Liver (tissue), 3 donors: ENCODE data around the gene ABL1.

Experiments
- ATF3 ChIP-seq: IDR thresholded peaks from 2 replicates; pipeline ENCODE4 v1.6.1; 2016; ENCODE audit warnings: antibody characterized with exemption
- GABPA ChIP-seq, 2 donors: IDR thresholded peaks in 1 of 2; conservative IDR thresholded peaks in 1 of 2; 2 replicates each; pipeline ENCODE4 v1.6.1; 2016; ENCODE audit warnings: antibody characterized with exemption in 2 of 2, mild to moderate bottlenecking in 1 of 2, moderate library complexity in 1 of 2
- JUND ChIP-seq, 2 donors: IDR thresholded peaks; 2 replicates each; pipeline ENCODE4 v1.6.1; 2016; ENCODE audit warnings: antibody characterized with exemption in 2 of 2
- MAX ChIP-seq: IDR thresholded peaks from 2 replicates; pipeline ENCODE4 v1.6.1; 2016; ENCODE audit warnings: antibody characterized with exemption
- RAD21 ChIP-seq, 2 donors: IDR thresholded peaks; 2 replicates each; pipeline ENCODE4 v1.6.1; 2016; ENCODE audit warnings: antibody characterized with exemption in 2 of 2, mild to moderate bottlenecking in 2 of 2
- REST ChIP-seq: IDR thresholded peaks from 2 replicates; pipeline ENCODE4 v1.6.1; 2016; ENCODE audit warnings: antibody characterized with exemption, mild to moderate bottlenecking
- RXRA ChIP-seq, 2 donors: IDR thresholded peaks; 2 replicates each; pipeline ENCODE4 v1.6.1; 2017 to 2018; ENCODE audit warnings: antibody characterized with exemption in 2 of 2, mild to moderate bottlenecking in 1 of 2
- TAF1 ChIP-seq: conservative IDR thresholded peaks from 2 replicates; pipeline ENCODE4 v1.6.1; 2016; ENCODE audit warnings: antibody characterized with exemption, mild to moderate bottlenecking
- TF ChIP-seq, protein P1 (sequence below): fragments of 150-350 bp; IDR thresholded peaks from 2 replicates; pipeline ENCODE4 v1.5.1; 2017; ENCODE audit warnings: improper control_type of control experiment, low read depth, low read length; ENCODE audit not compliant: missing input control
- donor health status: healthy.
- donor health status: healthy.

DNA sequence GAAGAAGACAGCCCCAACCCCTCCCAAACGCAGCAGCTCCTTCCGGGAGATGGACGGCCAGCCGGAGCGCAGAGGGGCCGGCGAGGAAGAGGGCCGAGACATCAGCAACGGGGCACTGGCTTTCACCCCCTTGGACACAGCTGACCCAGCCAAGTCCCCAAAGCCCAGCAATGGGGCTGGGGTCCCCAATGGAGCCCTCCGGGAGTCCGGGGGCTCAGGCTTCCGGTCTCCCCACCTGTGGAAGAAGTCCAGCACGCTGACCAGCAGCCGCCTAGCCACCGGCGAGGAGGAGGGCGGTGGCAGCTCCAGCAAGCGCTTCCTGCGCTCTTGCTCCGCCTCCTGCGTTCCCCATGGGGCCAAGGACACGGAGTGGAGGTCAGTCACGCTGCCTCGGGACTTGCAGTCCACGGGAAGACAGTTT, 49.1 kb downstream of the ABL1 start:
- TF ChIP-seq ATF3 = no peak
- TF ChIP-seq, protein P1, sequence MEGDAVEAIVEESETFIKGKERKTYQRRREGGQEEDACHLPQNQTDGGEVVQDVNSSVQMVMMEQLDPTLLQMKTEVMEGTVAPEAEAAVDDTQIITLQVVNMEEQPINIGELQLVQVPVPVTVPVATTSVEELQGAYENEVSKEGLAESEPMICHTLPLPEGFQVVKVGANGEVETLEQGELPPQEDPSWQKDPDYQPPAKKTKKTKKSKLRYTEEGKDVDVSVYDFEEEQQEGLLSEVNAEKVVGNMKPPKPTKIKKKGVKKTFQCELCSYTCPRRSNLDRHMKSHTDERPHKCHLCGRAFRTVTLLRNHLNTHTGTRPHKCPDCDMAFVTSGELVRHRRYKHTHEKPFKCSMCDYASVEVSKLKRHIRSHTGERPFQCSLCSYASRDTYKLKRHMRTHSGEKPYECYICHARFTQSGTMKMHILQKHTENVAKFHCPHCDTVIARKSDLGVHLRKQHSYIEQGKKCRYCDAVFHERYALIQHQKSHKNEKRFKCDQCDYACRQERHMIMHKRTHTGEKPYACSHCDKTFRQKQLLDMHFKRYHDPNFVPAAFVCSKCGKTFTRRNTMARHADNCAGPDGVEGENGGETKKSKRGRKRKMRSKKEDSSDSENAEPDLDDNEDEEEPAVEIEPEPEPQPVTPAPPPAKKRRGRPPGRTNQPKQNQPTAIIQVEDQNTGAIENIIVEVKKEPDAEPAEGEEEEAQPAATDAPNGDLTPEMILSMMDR = no peak
- TF ChIP-seq JUND (IDR thresholded peaks at IDR 0.05) = no peak
- no peak for TF ChIP-seq GABPA (IDR thresholded peaks at IDR 0.05 in 1 of 2, conservative IDR thresholded peaks at IDR 0.05 in 1 of 2)
- no peak for TF ChIP-seq REST
- TF ChIP-seq RAD21 (IDR thresholded peaks at IDR 0.05) = no peak
- no peak for TF ChIP-seq MAX
- no peak for TF ChIP-seq TAF1
- no peak for TF ChIP-seq RXRA (IDR thresholded peaks at IDR 0.05)
